ENCODE results near the gene EPB41L4B. TPM values are rescaled to one million over a fixed set of nuclear protein-coding genes. Genes with fewer than 3 reads are reported as not detected.
"Not testable (repeated sequence)": the region's sequence is repeated elsewhere in the genome, so short reads cannot be mapped to it uniquely, and the experiment has no call there.

EPB41L4B gene
- total RNA-seq, 1 experiment from 2014 or later: 2.1 TPM

DNA sequence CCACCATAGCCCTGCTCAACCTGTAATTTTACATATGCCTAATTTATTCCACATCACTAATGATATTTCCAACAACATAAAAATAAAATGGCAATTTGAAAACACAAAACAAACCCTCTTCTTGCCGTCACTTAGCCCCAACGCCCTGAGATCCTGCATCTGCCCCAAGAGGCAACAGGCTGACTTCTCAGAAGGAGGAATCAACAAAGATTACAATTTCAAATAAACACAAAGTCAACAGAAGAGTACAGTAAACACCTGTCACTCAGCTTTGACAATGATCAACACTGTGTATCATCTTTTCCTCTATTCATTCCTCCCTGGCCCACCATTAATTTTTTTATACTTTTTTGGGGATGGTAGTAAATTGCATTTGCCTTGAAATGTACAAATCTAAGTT is 19.8 kb downstream of the EPB41L4B start:
- no peak for DNase-seq (ENCODE audit: low read depth)

DNA sequence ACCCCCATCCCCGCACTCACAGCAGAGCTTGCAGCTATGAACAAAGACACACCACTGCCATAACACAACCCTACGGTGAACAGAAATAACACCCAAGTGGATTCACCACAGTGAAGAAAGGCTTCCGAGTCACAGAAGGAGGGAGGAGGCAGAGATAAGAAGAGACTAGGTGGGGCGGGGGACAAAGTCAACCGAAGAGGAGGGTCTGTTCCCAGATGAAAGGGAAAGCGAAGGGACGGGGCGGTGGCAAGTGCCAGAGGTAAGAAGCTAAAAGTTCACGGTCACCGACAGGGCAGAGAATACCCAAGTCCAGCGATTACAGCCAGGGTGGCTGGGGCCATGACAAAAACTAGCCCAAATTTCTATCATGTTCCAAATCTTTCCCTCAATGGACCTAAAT is 21.0 kb downstream of the EPB41L4B start:
- no peak for DNase-seq (ENCODE audit: low read depth)

DNA sequence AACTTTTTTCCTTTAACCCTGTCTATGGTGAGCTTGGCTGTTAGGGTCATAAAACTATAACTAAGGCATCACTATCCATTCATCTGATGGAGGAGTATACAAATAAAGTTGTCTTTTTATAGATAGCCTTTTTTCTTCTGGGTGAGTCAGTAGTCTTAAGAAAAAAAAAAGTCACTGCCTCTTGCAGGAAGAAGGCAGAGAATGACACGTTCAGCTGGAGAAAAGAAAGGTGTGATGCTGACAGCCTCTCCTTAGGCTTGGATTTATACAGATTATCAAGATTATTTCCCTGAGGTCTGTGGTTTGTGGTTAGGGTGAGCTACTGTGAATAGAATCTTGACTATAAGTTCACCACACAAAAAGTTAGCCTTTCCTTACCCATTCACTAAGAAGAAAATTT is 23.0 kb downstream of the EPB41L4B start:
- DNase-seq (ENCODE audit: low read depth): peak; percentile 84

DNA sequence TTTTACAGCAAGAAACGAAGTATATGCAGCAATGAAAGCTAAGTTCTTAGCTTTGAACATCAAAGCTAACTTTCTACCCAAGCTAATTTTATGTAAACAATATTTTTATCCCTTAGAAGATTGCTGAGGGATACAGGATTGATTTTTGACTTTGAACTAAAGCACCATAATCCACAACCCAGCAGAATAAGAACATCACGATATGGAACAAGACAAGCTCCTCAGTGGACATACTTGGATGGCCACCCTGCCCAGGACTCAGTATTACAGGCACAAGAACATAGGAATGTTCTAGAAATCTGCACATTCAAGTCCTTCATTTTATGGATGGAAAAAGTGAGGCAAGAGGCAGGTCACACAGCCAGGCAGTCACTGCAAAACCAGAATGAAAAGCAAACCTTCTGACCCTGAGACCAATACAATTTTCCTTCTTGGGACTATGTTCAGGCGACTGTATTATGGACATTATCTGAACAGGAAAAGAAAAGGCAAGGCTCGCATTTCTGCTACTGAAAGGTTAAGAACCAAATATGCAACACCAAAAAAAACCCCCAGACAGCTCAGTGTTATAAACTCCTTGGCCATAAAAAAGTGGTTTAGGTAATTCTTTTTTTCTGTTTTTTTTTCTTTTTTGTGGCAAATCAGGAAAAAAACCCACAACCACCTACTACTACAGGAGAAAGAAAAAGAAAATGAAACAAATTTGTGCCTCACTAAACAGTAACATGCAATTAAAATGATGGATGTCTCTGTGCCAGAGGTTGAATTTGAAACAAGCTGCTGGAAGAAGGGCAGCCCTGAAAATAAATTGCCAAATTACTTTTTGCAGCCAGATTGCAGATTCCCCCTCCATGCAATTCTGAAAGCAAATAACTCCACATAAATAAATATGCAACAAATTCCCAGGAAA is 25.4 kb downstream of the EPB41L4B start:
- no peak for DNase-seq (ENCODE audit: low read depth)

DNA sequence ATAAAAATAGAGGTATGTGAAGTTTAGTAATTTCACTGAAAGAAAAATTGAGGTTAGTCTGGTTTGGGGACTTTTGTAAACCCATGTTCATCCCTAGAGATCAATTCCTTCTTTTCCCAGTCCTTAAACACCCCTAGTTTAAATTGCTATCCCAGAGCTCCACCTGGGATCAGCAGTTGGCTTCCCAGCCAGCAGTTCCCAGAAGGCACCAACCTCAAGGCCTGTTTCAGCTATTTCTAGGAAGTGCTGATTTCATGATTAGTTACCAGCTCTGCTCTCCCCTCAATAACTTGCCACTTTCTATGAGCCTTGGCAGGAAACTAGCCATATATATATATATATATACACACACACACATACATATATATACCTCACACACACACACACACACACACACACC is 30.5 kb downstream of the EPB41L4B start:
- no peak for DNase-seq (ENCODE audit: low read depth)

DNA sequence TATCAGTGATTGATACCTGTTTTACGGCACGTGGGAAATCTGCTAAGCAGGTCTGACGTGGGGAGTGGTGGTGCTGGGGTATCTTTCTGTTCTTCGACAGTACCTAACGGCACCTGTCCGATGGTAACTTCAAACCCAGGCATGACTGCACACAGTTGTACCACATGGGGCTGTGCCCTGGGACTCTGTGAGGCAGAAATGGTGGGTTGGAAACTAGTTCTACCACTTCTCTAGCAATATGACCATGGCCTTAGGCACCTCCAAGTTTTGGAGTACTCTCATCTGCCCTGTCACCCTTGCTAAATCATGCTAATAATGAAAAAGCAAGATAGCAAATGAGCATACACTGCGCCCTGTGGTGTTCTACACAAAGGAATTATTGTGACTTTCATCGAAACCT is 30.9 kb downstream of the EPB41L4B start:
- no peak for DNase-seq (ENCODE audit: low read depth)

DNA sequence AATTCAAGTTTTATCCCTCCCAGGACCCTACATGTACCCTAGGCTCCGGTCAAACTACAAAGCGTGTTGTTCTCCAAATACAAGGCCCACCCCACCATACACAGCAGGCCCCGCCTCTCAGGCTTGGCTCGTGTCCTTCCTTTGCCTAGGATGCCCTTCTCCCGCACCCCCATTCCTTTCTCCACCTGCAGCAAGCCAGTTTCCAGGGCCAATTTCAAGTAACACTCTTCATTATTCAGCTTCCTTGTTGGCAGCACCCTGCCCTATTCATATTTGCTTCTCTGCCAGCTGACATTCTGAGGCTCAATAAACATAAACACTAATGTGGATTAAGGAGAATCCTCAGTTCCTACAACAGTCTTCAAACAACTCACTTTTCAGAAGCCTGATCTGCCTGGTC is 31.7 kb downstream of the EPB41L4B start:
- no peak for DNase-seq (ENCODE audit: low read depth)

DNA sequence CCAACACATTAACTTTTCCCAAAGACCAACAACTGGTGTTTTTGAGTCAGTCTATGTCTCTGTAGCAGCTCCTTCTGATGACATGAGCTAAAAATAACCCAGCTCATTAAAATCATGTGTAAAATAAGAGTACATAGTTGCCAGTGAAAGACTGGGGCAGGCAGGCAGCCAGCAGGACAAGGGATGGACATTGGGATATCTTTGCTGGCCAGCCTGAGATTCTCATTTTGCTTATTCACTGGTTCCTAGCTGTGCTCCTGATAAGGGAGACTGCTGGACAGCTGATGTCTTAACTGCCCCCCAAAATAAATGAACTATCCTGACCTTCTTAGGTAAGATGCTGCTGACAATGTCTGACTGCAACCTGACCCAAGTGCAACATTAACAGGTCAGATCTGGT is 33.9 kb downstream of the EPB41L4B start:
- DNase-seq (ENCODE audit: low read depth): peak; percentile 61

DNA sequence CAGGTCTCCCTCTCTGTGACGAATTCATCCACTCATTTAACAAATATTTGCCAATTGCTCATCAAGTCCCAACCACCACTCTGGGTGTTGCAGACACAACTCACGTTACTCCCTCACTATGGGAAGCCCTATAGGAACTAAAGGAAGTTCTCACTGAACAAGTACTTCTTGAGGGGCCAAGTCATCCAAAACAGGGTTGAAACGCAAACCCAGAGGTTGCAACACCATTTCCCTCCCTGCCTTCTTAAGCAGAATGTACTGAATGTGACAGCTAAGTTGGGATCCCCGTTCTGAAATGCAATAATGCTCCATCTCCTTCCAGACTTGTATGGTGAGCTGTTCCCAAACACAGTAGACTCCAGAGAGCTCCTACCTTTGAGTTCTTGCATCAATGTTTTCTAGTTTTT is 34.3 kb downstream of the EPB41L4B start:
- DNase-seq (ENCODE audit: low read depth): peak; percentile 78

DNA sequence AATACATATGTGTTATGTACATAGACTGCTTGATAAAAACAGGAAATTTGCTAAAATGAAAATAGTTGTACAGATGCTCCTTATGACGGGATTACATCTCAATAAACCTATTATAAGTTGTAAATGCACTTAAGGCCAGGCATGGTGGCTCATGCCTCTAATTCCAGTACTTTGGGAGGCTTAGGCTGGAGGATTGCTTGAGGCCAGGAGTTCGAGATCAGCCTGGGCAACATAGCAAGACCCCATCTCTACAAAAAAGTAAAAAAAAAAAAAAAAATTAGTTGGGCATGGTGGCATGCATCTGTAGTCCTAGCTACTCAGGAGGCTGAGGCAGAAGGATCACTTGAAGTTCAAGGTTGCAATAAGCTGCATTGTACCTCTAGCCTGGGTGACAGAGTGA is 37.2 kb downstream of the EPB41L4B start:
- not testable (repeated sequence) for DNase-seq (ENCODE audit: low read depth)

DNA sequence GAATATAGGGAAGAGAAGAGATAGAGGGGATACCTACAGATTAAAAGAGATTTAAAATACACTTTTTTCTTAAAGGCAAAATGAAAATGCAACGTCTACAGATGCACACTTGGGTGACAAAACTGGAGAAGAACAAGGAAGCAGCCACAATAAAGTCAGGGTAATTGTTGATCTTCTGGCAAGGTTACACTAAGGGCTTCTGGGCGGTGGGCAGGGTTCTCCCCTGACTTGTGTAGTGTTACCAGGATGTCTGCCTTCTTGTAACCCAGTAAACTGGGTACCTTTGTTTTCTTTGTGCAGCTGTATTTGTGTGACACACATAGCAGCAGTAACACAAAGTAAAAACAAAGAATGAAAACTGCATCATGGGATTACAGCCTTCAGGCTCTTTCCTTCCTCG is 37.8 kb downstream of the EPB41L4B start:
- no peak for DNase-seq (ENCODE audit: low read depth)

DNA sequence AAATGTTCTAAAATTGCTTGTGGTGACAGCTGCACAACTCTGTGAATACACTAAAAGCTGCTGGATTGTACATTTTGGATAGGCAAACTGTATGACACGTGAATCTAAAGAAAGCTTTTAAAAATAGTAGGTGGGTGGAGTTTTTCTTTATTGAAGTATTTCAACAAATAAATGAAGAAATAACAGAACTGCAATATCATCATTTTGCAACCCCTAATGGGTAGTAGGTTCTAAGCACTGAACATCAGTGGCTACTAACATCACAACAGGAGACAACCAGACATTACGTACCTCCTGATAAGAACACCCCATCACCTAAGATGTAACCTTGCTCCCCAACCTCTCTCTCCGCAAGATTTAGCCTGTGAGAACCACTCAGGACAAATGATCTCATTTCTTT is 38.6 kb downstream of the EPB41L4B start:
- DNase-seq (ENCODE audit: low read depth): no peak

DNA sequence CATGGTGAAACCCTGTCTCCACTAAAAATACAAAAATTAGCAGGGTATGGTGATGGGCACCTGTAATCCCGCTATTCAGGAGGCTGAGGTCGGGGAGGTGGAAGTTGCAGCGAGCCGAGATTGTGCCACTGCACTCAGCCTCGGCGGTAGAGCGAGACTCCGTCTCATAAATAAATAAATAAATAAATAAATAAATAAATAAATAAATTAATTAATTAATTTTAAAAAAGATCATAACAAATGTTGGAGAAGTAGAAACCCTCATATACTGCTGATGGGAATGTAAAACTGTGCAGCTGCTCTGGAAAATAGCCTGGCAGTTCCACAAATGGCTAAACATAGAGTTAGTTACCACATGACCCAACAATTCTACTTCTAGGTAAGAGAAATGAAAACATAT is 39.3 kb downstream of the EPB41L4B start:
- DNase-seq (ENCODE audit: low read depth): no peak

DNA sequence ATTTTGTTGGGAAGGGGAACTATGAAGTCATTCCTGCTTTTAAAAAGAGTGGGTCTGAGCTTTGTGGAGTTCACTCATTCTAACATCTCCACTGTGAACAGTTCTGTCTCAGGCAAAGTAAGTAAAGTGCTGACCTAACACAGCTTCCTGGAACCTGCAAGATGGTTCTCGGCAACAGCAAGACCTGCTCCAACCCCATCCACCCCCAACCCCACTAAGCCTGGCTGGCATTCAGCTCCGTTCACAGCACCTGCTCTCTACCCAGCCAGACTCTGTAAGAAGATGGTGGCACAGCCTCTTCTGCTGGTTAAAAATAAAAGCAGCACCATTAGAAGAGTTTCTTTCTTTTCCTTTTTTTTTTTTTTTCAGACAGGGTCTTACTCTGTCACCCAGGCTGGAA is 42.0 kb downstream of the EPB41L4B start:
- no peak for DNase-seq (ENCODE audit: low read depth)

DNA sequence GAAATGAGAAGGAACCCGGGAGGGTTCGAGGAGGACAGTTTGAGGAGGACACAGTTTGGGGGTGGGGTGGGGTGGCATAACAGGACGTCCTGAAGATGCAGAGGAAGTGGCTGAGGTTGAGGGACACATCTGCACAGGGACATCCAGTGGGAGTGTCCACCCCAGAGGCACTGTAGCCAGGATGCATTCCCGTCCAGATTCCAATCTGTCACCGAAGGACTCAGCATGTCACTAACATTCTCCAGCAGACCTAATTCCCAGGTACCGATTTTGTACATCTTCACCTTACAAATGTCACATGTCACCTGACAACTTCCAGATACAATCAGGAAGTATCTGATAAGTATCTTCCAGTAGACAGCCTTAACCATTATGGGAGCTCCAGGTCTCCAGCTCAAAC is 42.6 kb downstream of the EPB41L4B start:
- no peak for DNase-seq (ENCODE audit: low read depth)

DNA sequence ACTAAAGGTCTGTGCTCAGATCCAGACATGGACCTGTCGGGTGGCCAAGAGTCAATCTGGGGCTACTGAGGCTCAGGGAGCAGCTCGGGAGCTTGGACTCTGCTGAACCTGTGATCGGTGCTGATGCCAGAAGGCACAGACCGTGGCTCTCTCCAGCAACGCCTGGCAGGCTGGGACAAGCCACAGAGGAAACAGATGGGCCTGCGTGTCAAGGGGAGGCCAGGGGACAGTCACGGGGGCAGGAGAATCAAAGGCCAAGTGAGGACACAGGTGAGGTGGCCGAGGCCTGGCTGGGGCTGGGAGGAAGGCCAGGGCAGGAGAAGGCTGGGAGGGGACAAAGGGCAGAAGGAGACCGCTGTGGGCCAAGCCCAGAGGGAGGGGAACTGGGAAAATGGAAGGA is 43.4 kb downstream of the EPB41L4B start:
- no peak for DNase-seq (ENCODE audit: low read depth)

DNA sequence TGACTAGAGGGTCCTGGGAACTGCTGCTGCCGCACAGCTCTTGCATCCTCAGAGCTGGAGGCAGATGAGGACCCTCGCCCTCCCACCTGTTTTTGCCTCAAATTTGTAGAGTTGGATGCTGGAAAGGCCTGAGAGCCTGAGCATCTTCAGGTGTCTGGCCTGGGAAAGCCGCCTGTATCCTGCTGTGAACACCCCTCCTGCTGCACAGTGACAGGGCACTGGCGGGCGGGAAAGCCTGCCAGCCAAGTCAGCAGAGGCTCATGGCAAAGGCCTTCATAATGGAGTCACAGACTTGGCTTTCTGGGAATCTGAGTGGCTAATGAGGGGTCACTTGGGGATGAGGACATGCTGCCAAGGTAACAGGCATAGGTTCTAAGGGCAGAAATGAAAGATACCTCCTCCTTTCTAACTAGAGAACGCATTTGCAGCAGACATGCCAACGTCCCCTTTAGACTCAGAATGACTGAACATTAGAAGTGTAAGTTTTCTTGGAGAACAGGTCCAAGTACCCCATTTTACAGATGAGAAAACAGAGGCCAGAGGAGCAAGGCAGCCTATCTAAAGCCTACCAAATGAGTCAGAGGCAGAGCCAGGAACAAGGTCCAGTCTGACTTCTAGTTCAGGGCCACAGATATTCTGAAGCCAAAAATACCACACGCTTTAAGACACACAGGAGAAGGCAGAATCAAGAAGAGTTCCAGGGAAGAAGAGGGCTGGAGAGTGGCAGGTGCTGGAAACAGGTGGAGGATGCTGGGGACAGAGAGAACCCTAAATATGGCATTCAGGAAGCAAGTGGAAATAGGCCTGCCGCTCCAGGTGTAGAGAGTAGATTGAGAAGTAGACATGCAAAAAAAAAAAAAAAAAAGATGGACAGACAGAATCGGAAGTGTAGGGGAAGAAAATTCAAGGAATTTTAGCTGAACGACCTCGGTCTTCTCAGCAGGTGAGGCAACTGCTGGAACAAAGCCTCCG is 44.1 kb downstream of the EPB41L4B start:
- DNase-seq (ENCODE audit: low read depth): no peak

DNA sequence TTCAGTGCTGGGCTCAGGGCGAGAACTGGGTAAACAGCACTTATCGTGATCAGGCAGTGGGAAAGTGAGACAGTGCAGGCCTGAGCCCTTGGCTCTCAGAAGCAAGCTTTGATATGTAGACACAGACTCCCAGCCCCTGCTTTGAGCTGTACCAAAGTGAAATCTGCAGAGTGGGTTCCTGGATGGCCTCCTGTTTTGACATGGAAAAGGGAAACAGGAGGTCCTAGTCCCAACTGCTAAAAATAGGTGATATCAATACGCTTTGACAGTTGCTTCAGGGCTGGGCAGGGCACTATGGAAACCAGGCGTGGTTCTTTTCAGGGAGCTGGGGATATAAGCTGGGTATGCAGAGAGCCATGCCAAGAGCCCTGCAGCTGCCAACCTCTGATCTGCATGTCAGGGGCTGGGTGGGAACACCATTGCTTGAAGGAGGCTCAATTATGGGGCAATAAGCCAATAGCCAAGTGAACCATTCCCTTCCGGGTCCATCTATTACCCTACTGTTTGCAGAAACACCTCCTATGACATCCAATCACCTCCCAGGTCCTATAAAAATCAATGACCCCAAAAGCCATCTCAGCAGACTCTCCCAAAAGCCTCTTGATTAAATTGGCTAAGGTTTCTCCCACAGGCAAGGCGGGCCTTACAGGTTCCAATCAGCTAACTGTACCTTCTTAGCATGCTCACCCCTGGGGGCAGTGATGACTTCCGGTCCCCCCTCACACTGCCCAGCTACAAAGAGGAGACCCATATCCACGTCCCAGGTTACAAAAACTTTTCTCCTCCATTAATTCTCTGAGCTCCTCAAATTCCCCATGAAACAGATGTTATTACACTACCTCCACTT is 45.8 kb downstream of the EPB41L4B start:
- DNase-seq (ENCODE audit: low read depth): no peak

DNA sequence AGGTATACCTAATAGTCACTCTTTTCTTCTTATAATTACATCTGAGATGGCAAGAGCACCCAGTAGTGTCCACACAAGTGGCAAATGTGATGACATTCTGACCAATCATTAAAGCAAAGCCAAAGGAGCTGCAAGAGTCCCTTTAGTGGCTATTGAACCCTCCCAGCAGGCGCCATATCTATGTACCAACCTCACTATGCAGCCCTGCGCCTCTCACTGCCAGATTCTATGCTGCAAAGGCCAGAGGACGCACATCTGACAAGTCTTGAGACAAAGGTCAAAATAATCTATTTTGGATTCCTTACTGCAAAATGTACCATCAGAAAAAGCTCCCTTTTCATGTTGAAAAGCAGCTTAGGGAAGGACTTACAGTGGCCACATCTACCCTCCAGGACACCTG is 47.0 kb downstream of the EPB41L4B start:
- no peak for DNase-seq (ENCODE audit: low read depth)

DNA sequence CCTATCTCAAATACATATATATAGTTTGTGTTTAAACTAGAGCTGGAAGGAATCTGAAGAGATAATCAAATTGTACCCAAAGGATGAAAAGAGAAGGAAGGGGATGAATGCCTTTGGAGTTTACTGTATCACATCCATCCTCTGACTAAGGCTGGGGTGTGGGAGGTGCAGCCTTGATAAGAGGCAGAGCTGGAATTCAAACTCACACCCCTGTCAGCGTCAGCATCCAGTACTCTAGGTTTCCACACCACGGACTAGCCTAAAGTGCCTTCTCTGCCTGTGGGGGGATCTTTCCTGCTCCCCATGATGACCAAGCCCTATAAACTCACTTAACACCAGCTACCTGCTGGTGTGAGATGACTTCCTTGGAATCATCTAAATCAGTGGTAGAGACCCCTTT is 48.1 kb downstream of the EPB41L4B start:
- DNase-seq (ENCODE audit: low read depth): no peak

DNA sequence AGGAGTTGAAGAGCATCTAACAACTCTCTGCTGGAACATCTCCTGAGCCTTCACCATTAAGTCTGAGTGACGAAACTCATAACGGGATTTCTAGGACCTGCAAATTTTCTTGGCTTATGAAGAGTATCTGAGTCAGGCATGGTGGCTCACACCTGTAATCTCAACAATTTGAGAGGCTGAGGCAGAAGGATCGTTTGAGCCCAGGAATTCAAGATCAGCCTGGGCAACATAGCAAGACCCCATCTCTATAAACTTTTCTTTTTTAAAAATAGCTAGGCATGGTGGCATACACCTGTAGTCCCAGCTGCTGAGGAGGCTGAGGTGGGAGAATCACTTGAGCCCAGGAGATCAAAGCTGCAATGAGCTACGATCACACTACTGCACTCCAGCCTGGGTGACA is 48.8 kb downstream of the EPB41L4B start:
- DNase-seq (ENCODE audit: low read depth): no peak

Measured in LHCN-M2 (cell line).